ENCODE results near the gene DACT2. TPM values are rescaled to one million over a fixed set of nuclear protein-coding genes. Genes with fewer than 3 reads are reported as not detected.

The DACT2 gene
- total RNA-seq, 1 experiment from 2014 or later = not detected

GRCh38 chr6:168367285-168367751 lies 47.7 kb upstream of the DACT2 start:
- H3K4me3 Mint-ChIP-seq (ENCODE audit: unreplicated experiment) = no peak overlapping the region
- H3K9me3 Mint-ChIP-seq (ENCODE audit: unreplicated experiment) = no peaks in the 10 kb centered on the region
- POLR2A ChIA-PET = no interaction called here
- H3K27ac Mint-ChIP-seq (ENCODE audit: low read depth, unreplicated experiment) = no peak overlapping the region
- no TSS peak for BruUV-seq (replicated peaks)
- intact Hi-C loops (cut with micrococcal nuclease) = no loop called here
- TF ChIP-seq CTCF (IDR thresholded peaks at IDR 0.05; ENCODE audit: unreplicated experiment) = no peak
- peaks cover 8% of the 10 kb centered on the region for H3K36me3 Mint-ChIP-seq (ENCODE audit: insufficient read depth, unreplicated experiment)
- CTCF ChIA-PET = interaction anchor here (0.8 to 4.7 kb wide), 3 partner anchors 250 to 523 kb away, joined by 3 to 68 read pairs (median 3); no protein-coding TSS in a partner anchor
- peaks cover 12% of the 10 kb centered on the region for H3K27me3 Mint-ChIP-seq (ENCODE audit: insufficient read depth, unreplicated experiment)
- peak; percentile 18 for DNase-seq (ENCODE audit: unreplicated experiment)
- peaks cover 6% of the 10 kb centered on the region for H3K4me1 Mint-ChIP-seq (ENCODE audit: insufficient read depth, unreplicated experiment)

GRCh38 chr6:168366473-168366872 lies 46.9 kb upstream of the DACT2 start:
- H3K9me3 Mint-ChIP-seq (ENCODE audit: unreplicated experiment) = no peaks in the 10 kb centered on the region
- H3K36me3 Mint-ChIP-seq (ENCODE audit: insufficient read depth, unreplicated experiment) = peaks cover 8% of the 10 kb centered on the region
- ChIA-PET CTCF (interaction anchor here (1.4 kb wide), 1 partner anchor 11 kb away, joined by 7 read pairs; no protein-coding TSS in a partner anchor), POLR2A (no interaction called here)
- peaks cover 6% of the 10 kb centered on the region for H3K4me1 Mint-ChIP-seq (ENCODE audit: insufficient read depth, unreplicated experiment)
- no peak for TF ChIP-seq CTCF (IDR thresholded peaks at IDR 0.05; ENCODE audit: unreplicated experiment)
- H3K4me3 Mint-ChIP-seq (ENCODE audit: unreplicated experiment) = no peak overlapping the region
- intact Hi-C loops (cut with micrococcal nuclease) = no loop called here
- no peak overlapping the region for H3K27ac Mint-ChIP-seq (ENCODE audit: low read depth, unreplicated experiment)
- BruUV-seq (replicated peaks) = no TSS peak
- DNase-seq (ENCODE audit: unreplicated experiment) = no peak
- peaks cover 21% of the 10 kb centered on the region for H3K27me3 Mint-ChIP-seq (ENCODE audit: insufficient read depth, unreplicated experiment)

- Mint-ChIP-seq H3K27ac (ENCODE audit: low read depth, unreplicated experiment) (no peak overlapping the region), H3K36me3 (ENCODE audit: insufficient read depth, unreplicated experiment) (peaks cover 8% of the 10 kb centered on the region), H3K27me3 (ENCODE audit: insufficient read depth, unreplicated experiment) (peaks cover 30% of the 10 kb centered on the region), H3K4me1 (ENCODE audit: insufficient read depth, unreplicated experiment) (peaks cover 6% of the 10 kb centered on the region), H3K4me3 (ENCODE audit: unreplicated experiment) (no peak overlapping the region), H3K9me3 (ENCODE audit: unreplicated experiment) (no peaks in the 10 kb centered on the region)
- BruUV-seq (replicated peaks) = no TSS peak
- intact Hi-C loops (cut with micrococcal nuclease) = no loop called here
- DNase-seq (ENCODE audit: unreplicated experiment) = no peak
- POLR2A ChIA-PET = no interaction called here
- no peak for TF ChIP-seq CTCF (IDR thresholded peaks at IDR 0.05; ENCODE audit: unreplicated experiment)
- CTCF ChIA-PET = interaction anchor here (1.4 kb wide), 1 partner anchor 10 kb away, joined by 7 read pairs; no protein-coding TSS in a partner anchor
Observed at GRCh38 chr6:168365422-168366165, 46.0 kb upstream of the DACT2 start.

GRCh38 chr6:168364793-168365421 lies 45.3 kb upstream of the DACT2 start:
- H3K27me3 Mint-ChIP-seq (ENCODE audit: insufficient read depth, unreplicated experiment) = peaks cover 37% of the 10 kb centered on the region
- POLR2A ChIA-PET = no interaction called here
- intact Hi-C loops (cut with micrococcal nuclease) = no loop called here
- DNase-seq (ENCODE audit: unreplicated experiment) = no peak
- H3K27ac Mint-ChIP-seq (ENCODE audit: low read depth, unreplicated experiment) = no peak overlapping the region
- H3K36me3 Mint-ChIP-seq (ENCODE audit: insufficient read depth, unreplicated experiment) = peaks cover 8% of the 10 kb centered on the region
- CTCF ChIA-PET = interaction anchor here (1.4 kb wide), 1 partner anchor 9 kb away, joined by 7 read pairs; no protein-coding TSS in a partner anchor
- no peaks in the 10 kb centered on the region for H3K9me3 Mint-ChIP-seq (ENCODE audit: unreplicated experiment)
- H3K4me1 Mint-ChIP-seq (ENCODE audit: insufficient read depth, unreplicated experiment) = peaks cover 6% of the 10 kb centered on the region
- H3K4me3 Mint-ChIP-seq (ENCODE audit: unreplicated experiment) = no peak overlapping the region
- TF ChIP-seq CTCF (IDR thresholded peaks at IDR 0.05; ENCODE audit: unreplicated experiment) = no peak
- no TSS peak for BruUV-seq (replicated peaks)

All from MCF 10A (cell line).